Measurements from ENCODE around the gene ZRSR2.
"Not testable (repeated sequence)": the region's sequence is repeated elsewhere in the genome, so short reads cannot be mapped to it uniquely, and the experiment has no call there.

Gene ZRSR2

DNA sequence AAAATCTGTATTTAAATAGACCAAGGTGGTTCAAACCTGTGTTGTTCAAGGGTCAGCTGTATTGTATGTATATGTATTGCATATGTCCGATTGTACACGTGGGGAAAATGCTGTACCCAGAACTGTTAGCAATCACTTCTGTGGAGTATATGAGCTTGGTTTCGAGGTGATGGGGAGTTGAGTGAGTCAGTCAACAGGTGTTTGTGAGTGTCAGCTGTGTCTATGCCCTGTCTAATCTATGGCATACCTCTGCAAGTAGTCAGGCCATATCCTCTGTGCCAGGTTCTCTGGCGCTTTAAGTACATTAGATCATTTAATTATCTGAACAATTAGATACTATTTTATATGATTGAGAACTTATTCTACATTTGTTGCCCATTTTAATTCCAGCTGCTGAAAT lies 7.4 kb downstream of the ZRSR2 start:
- DNase-seq (ENCODE audit: low spot score): no peak

DNA sequence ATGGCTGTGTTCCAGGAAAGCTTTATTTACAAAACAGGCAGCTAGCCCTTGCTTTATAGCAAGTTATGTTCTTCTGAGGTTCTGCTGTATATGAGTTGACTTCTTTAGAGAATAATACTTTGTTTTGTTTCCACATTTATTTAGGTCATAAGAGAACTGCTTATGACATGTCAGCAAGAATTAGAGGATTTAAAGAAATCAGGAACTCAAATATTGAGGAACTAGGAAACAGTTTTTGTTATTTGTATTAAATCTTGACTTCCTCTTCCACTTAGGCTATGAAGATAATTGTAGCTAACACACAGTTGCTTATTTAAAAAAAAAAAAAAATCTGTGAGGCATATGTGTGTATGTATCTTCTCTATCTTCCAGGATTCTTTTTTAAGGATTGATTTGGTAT lies 14.3 kb downstream of the ZRSR2 start:
- no peak for DNase-seq (ENCODE audit: low spot score)

DNA sequence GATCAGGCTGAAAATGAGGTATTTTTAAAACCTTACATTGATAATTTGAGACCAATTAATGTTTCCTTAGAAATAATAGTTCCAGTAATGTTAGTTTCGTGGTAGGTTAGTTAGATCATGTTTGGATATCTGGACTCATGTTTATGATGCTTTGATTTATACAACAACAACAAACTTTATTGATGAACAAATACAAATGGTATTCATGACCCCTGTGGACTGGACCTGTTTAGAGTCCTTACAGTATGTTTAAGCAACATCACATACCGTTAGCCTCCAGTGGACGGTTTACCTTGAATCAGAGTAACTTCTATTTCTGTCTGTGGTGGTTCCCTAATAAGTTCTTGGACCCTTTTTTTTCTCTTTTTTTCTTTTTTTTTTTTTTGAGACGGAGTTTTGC lies 18.0 kb downstream of the ZRSR2 start:
- DNase-seq (ENCODE audit: low spot score): no peak

DNA sequence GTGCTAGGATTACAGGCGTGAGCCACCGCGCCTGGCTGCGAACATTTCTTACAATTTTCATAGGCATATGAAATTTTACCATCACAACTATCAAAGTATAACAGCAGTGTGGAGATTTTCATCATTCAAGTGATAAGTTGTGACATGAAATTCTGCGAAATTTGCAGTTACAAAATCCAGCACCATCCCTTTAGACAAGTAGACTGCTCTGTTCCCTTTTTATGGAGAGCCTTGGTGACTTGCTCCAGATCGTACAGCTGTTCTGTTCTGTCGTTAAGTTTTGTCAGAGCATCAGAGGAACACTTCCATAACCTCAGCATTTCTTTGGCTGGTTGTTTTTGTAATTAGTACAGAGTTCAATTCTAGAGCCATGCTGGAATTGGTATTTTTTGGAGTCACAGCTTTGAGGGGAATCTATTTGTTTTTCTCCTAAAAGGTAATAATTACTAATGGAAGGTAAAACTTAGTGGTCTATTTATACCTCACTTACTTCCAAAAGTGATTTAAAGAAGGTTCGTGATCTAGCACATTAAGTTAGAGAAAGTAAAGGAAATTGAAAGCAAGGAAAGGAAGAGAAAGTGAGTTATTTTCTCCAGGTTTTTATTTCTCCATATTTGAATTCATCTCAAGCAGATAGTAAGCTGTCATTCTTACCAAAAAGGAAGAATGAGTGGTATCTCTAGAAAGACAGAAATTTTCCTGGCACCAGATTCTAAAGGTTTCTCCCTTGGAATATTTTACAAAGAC lies 22.1 kb downstream of the ZRSR2 start:
- no peak for DNase-seq (ENCODE audit: low spot score)

GRCh38 chrX:15813416-15813815 lies 23.1 kb downstream of the ZRSR2 start:
- DNase-seq (ENCODE audit: low spot score): no peak

DNA sequence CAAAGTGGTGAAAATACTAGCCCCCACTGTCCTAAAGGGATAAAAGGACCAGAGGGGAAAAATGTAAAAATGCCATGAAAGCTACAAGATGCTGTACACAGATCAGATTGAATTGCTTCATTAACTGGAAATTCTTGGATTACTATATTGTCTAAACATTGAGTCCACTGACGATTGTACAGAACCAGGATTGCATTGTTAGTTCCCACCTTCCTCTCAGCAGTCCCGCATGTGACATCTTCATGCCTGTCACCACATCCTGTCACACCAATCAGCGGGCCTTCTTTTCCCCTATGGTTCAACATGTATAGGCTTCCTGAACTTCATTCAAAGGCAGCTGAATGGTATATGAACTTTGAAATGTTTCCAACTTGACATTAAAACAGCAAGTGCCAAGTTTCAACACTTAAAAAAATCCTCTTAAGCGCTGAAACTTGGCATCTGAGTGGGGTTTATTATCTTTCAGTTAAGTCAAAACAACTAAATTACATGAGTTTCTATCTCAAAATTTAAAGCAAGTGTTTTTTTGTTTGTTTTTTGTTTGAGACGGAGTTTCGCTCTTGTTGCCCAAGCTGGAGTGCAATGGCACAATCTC lies 24.6 kb downstream of the ZRSR2 start:
- no peak for DNase-seq (ENCODE audit: low spot score)

GRCh38 chrX:15815779-15816437 lies 25.6 kb downstream of the ZRSR2 start:
- DNase-seq (ENCODE audit: low spot score): no peak

GRCh38 chrX:15816438-15816809 lies 26.1 kb downstream of the ZRSR2 start:
- no peak for DNase-seq (ENCODE audit: low spot score)

GRCh38 chrX:15816886-15817285 lies 26.6 kb downstream of the ZRSR2 start:
- DNase-seq (ENCODE audit: low spot score): no peak

GRCh38 chrX:15820106-15821073 lies 30.1 kb downstream of the ZRSR2 start:
- no peak for DNase-seq (ENCODE audit: low spot score)

- DNase-seq (ENCODE audit: low spot score): no peak
Observed at GRCh38 chrX:15822922-15823321, 32.6 kb downstream of the ZRSR2 start.

GRCh38 chrX:15825936-15826335 lies 35.7 kb downstream of the ZRSR2 start:
- DNase-seq (ENCODE audit: low spot score): no peak

DNA sequence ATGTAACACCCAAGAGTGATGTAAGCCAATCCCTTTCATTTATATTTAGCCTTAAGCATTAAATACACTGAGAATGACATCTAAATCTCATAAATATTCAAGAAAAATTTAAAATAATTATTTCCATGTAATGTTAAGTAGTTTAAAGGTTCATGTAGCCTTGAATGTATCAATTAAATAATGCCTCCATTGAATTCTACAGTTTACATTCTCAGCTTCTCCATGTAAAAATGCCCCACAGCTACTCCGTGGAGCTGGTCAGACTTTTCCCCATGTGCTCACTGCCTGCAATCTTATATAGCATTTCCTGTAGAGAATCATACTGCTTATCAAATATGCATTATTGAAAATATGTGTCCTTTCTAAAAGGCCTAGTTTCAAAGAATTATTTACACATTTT lies 38.9 kb downstream of the ZRSR2 start:
- no peak for DNase-seq (ENCODE audit: low spot score)

DNA sequence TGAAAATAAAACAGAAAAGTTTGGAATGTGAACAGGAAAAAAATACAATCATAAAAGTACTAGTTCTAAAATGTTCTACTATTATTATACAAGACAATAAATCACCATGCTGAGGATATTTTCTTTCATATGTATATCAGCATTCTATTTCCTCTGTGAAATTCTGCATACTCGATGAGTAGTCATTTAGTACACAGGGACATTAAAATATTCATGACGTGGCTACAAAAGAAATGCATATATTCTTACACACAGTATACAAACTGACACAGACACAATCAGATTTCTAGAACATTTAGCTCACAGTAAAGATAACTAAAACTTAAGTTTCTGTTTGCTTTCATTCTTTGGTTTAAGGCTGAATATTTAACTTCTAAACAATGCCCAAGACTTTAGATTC lies 41.1 kb downstream of the ZRSR2 start:
- not testable (repeated sequence) for DNase-seq (ENCODE audit: low spot score)

- no peak for DNase-seq (ENCODE audit: low spot score)
Observed at GRCh38 chrX:15834053-15834452, 43.8 kb downstream of the ZRSR2 start.

GRCh38 chrX:15834827-15835595 lies 44.7 kb downstream of the ZRSR2 start:
- no peak for DNase-seq (ENCODE audit: low spot score)

GRCh38 chrX:15838017-15838416 lies 47.7 kb downstream of the ZRSR2 start:
- DNase-seq (ENCODE audit: low spot score): no peak

DNA sequence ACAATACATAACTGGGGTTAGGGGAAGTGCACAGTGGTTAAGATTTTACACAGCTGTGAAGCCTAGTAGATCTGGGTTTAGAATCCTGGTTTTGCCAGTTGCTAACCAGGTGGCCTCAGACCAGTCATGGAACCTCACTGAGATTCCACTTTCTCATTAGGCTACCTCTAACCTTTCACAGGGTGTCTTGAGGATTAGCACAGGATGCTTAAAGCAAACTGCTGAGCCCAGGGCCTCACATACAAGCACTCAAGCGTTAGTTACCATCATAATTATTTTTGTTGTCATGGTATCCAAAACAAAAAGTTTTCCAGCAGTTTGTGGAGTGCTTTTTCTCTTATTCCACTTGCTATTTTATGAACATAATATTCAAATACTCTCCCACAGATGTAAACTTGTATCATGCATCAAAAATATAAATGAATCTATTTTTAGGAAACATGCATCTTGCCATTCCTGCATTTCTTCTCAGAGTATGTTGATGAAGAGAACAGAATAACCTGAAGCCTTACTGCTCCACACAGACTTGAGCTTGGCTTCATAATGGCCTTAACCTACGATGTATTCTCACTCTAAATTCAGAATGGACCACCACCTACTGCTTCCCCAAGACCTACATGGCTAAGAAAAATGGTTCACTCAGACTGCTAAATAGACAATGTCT lies 51.7 kb downstream of the ZRSR2 start:
- no peak for DNase-seq (ENCODE audit: low spot score)

DNA sequence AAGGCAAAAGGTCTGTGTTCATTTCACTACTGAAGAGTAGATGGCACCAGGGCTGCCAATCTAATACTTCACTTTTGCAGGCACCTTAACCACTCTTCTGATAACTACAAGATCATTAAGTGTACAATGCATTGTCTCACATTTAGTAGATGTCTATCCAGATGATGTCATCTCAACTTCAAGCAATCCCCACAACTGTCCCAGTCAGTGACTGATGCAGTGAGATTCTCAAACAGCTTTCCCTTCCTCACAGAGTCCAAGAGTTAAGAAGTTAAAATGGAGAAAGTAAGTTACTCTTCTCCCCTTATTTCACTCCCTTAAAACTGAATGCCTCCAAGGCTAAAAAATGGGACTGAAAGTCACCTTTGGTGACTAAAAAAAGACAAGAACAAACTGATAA lies 53.7 kb downstream of the ZRSR2 start:
- no peak for DNase-seq (ENCODE audit: low spot score)

DNA sequence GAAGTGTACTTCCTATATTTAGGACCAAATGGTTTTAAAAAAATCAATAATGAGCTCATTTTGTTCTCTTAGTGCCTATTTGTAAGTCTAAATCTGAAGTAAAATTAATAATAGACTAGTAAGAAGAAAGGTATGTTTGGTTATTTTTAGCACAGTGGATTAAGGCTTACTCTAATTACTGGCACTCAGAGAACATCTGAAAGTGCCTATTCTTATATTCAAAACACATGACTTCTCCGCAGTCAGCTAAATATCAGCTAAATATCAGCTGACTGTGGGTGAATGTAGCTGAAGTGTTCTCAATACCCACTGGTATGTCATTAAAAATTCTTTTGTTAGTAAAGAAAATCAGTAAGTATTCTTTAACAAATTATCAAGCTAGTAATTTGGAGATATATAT lies 58.3 kb downstream of the ZRSR2 start:
- DNase-seq (ENCODE audit: low spot score): no peak

- no peak for DNase-seq (ENCODE audit: low spot score)
Observed at GRCh38 chrX:15849555-15849954, 59.3 kb downstream of the ZRSR2 start.

Data from ecto neural progenitor cell (in vitro differentiated cells).